Measurements from ENCODE around the gene LIMS1.
"Not testable (repeated sequence)": the region's sequence is repeated elsewhere in the genome, so short reads cannot be mapped to it uniquely, and the experiment has no call there.

The LIMS1 gene

DNA sequence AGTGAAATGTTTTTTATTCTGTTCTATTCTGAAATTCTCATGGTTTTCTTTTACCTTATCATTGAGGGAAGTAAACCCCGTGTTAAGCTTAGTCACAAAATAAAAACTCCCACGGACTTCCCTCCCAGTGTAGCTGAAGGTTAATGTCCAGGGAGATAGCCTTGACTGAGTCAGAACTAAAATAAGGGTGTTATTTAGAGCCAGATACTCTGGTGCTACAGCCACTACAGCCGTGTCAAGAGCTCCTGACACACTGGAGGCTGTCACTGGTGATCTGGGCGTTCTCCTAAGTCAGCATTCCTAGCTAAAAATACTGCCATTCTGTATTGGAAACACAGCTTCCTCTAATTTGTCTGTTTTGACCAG is 103.0 kb downstream of the LIMS1 start:
- no peak for DNase-seq

DNA sequence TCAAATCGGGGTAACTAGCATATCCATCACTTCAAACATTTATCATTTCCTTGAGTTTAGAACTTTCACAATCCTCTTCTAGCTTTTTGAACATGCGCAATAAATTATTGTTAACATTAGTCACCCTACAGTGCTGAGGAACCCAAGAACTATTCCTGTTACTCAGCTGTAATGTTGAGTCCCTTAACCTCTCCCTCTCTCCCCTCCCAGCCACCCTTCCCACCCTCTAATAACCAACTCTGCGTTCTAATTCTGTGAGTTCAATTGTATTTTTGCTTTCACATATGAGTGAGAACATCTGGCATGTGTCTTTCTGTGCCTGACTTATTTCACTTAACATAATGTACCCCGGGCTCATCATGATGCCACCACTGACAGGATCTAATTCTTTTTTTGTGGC is 106.5 kb downstream of the LIMS1 start:
- no peak for DNase-seq

GRCh38 chr2:108641756-108642155 is 107.5 kb downstream of the LIMS1 start:
- no peak for DNase-seq

DNA sequence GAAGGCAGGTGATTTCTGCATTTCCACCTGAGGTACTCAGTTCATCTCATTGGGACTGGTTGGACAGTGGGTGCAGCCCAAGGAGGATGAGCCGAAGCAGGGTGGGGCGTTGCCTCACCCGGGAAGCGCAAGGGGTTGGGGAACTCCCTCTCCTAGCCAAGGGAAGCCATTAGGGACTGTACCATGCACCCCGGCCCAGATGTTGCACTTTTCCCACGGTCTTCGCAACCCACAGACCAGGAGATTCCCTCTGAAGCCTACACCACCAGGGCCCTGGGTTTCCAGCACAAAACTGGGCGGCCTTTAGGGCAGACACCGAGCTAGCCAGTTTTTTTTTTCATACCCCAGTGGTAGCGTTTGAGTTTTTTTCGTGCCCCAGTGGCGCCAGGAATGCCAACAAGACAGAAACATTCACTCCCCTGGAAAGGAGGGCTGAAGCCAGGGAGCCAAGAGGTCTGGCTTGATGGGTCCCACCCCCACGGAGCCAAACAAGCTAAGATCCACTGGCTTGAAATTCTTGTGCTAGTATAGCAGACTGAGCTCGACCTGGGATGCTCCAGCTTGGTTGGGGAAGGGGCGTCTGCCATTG is 109.1 kb downstream of the LIMS1 start:
- no peak for DNase-seq

GRCh38 chr2:108643862-108644261 is 109.6 kb downstream of the LIMS1 start:
- DNase-seq, result not testable (repeated sequence)

DNA sequence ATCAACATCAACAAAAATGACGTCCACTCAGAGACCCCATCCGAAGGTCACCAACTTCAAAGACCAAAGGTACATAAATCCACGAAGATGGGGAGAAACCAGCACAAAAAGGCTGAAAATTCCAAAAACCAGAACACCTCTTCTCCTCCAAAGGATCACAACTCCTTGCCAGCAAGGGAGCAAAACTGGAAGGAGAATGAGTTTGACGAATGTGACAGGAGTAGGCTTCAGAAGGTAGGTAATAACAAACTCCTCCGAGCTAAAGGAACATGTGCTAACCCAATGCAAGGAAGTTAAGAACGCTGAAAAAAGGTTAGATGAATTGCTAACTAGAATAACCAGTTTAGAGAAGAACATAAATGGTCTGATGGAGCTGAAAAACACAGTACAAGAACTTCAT is 110.2 kb downstream of the LIMS1 start:
- not testable (repeated sequence) for DNase-seq

GRCh38 chr2:108648796-108649195 is 114.5 kb downstream of the LIMS1 start:
- not testable (repeated sequence) for DNase-seq

GRCh38 chr2:108650465-108650864 is 116.2 kb downstream of the LIMS1 start:
- DNase-seq, result not testable (repeated sequence)

DNA sequence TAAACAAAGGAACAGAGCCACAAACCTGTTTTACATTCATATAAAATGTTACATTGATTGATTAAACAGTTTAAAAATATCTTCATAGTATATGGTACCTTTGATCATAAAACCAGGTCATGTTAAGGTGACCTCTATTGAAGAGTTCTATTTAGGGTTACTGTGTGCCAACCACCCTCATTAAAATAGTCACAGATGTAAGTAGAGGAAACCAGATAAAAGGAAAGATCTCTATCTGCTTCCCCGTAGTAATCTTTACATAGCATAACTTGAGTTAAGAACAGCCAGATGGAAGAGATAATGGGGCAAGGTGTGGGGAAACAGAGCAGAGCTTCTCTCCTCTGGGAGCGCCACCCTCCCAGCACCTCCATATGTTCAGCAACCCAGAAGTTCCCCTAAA is 117.2 kb downstream of the LIMS1 start:
- not testable (repeated sequence) for DNase-seq

DNA sequence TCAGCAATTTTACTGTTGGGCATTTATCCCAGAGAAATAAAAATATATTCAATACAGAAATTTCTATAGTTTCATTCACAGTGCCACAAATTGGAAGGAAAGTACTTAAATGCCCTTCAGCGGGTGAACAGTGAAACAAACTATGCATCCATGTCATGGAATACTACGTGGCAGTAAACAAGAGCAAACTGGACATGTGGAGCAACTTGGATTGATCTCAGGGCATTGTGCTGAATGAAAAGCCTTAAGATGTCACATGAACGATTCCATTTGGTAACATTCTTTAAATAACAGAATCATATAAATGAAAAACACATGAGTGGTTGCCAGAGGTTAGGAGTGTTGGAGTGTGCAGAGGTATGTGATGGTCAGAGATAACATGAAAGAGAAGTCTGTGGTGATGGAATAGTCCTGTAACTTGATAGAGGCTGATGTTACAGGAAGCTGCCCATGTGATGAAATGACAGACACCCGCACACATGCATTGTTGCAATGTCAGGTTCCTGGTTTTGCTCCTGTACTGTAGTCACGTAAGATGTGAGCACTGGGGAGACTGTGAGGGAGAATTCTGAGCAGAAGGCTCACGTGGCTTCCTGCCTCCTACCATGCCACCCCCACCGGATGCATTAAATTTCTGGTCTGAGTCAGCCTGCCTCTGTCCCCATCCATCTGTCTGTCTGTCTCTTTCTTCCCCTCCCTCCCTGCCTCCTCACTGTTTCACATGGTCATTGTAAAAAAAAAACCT is 118.1 kb downstream of the LIMS1 start:
- DNase-seq, result not testable (repeated sequence)

- DNase-seq, result not testable (repeated sequence)
Observed at GRCh38 chr2:108653425-108653824, 119.2 kb downstream of the LIMS1 start.

- not testable (repeated sequence) for DNase-seq
Observed at GRCh38 chr2:108653849-108654248, 119.6 kb downstream of the LIMS1 start.

GRCh38 chr2:108654521-108655125 is 120.4 kb downstream of the LIMS1 start:
- not testable (repeated sequence) for DNase-seq

GRCh38 chr2:108655270-108655669 is 121.0 kb downstream of the LIMS1 start:
- DNase-seq, result not testable (repeated sequence)

- not testable (repeated sequence) for DNase-seq
Observed at GRCh38 chr2:108656282-108656681, 122.0 kb downstream of the LIMS1 start.

GRCh38 chr2:108657517-108657916 is 123.2 kb downstream of the LIMS1 start:
- DNase-seq, result not testable (repeated sequence)

- not testable (repeated sequence) for DNase-seq
Observed at GRCh38 chr2:108658553-108658952, 124.3 kb downstream of the LIMS1 start.

GRCh38 chr2:108661493-108661892 is 127.2 kb downstream of the LIMS1 start:
- DNase-seq, result not testable (repeated sequence)

- not testable (repeated sequence) for DNase-seq
Observed at GRCh38 chr2:108662207-108662612, 127.9 kb downstream of the LIMS1 start.

DNA sequence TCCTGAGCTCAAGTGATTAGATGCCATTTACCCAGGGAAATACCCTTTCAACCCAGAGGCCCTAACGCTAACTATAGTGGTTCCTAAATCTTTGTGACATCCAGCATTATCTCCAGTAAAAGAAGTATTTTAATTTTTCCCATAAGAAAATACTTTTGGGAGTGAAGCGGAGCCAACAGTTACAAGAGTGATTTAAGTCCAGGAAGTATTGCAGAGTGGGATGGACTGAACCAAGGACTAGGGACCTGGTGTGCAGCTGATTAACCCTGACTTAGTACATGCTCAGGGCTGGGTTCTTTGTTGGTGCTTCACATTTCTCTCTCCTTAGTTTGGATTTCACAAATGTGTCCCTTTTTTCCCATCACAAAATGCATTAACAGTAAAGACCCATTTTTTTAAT is 129.1 kb downstream of the LIMS1 start:
- not testable (repeated sequence) for DNase-seq

DNA sequence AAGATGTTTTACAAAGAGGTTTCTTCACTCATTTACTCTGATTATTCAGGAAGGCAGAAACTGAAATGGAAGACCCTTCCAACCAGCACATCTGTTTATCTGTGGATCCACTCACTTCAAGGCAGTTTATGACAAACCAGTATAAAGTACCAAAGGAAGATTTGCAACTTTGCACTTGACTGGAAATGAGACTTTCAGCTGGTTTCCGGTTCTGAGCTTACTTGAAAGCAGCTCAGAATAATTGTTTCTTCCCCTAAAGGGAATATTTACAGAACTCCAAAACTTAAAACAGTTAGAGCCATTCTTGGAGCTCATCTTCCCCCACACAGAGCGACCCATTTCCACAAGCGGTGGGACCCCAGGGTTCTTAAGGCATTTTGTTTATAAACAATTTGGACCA is 129.8 kb downstream of the LIMS1 start:
- DNase-seq, result not testable (repeated sequence)

- DNase-seq, result not testable (repeated sequence)
Observed at GRCh38 chr2:108664979-108665378, 130.7 kb downstream of the LIMS1 start.

DNA sequence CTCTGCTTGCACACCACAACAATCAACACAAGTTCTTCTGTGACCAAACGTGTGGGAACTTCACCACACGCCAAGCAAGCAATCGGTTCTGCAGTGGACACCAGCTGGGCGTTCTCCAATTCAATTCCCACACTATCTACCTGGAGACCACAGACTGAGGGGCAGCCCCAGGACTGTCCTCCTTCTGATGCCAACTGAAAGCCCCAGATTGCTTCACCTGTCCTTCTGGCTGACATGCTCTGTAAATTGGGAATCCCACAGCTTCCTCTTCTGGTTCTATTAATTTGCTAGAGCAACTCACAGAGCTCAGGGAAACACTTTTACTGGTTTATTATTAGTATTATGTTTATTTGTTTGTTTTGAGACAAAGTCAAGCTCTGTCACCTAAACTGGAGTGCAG is 131.7 kb downstream of the LIMS1 start:
- DNase-seq, result not testable (repeated sequence)

- DNase-seq, result not testable (repeated sequence)
Observed at GRCh38 chr2:108667140-108667539, 132.9 kb downstream of the LIMS1 start.
